BE2C (cell line): Measurements from ENCODE around the gene GPLD1.

ENCODE experiments used
- DNase-seq: peaks from one replicate; pipeline ENCODE4 v3.0.0-alpha.2; 2020
- H3K27me3 ChIP-seq: fragments of 250-450 bp; sonication (Bioruptor Pico); 2 replicates; pipeline ENCODE4 v1.5.1; 2020; ENCODE audit warnings: mild to moderate bottlenecking
- H3K36me3 ChIP-seq: fragments of 250-450 bp; sonication (Bioruptor Pico); 2 replicates; pipeline ENCODE4 v1.5.1; 2020; ENCODE audit warnings: mild to moderate bottlenecking
- H3K4me1 ChIP-seq: fragments of 250-450 bp; sonication (Bioruptor Pico); 2 replicates; pipeline ENCODE4 v1.5.1; 2020
- H3K4me3 ChIP-seq: 2 replicates; pipeline ENCODE4 v1.5.1; 2011; ENCODE audit warnings: low read depth, low read length
- H3K9me3 ChIP-seq: fragments of 250-450 bp; sonication (Bioruptor Pico); 2 replicates; pipeline ENCODE4 v1.5.1; 2020
- CTCF ChIP-seq: IDR thresholded peaks from 2 replicates; pipeline ENCODE4 v1.5.1; 2012; ENCODE audit warnings: mild to moderate bottlenecking, low read depth, low read length

The GPLD1 gene

GRCh38 chr6:24534329-24534728 is 45.0 kb upstream of the GPLD1 start:
- no peak overlapping the region for H3K4me3 ChIP-seq
- H3K27me3 ChIP-seq: no peaks in the 10 kb centered on the region
- H3K36me3 ChIP-seq: no peaks in the 10 kb centered on the region
- H3K9me3 ChIP-seq: no peaks in the 10 kb centered on the region
- DNase-seq: no peak
- TF ChIP-seq CTCF: no peak
- peaks cover 4% of the 10 kb centered on the region; the same call in 1 of the 2 replicates for H3K4me1 ChIP-seq

GRCh38 chr6:24529985-24530384 is 40.6 kb upstream of the GPLD1 start:
- H3K27me3 ChIP-seq: no peaks in the 10 kb centered on the region
- no peak overlapping the region for H3K4me3 ChIP-seq
- H3K4me1 ChIP-seq: peaks cover 4% of the 10 kb centered on the region; the same call in 1 of the 2 replicates
- no peak for DNase-seq
- no peak for TF ChIP-seq CTCF
- no peaks in the 10 kb centered on the region for H3K9me3 ChIP-seq
- no peaks in the 10 kb centered on the region for H3K36me3 ChIP-seq

GRCh38 chr6:24524805-24525204 is 35.4 kb upstream of the GPLD1 start:
- H3K36me3 ChIP-seq: no peaks in the 10 kb centered on the region
- no peak overlapping the region for H3K4me3 ChIP-seq
- H3K4me1 ChIP-seq: peaks cover 2% of the 10 kb centered on the region; the same call in 1 of the 2 replicates
- peak; percentile 75 for TF ChIP-seq CTCF
- no peaks in the 10 kb centered on the region for H3K9me3 ChIP-seq
- DNase-seq: peak; percentile 40
- H3K27me3 ChIP-seq: no peaks in the 10 kb centered on the region

GRCh38 chr6:24524329-24524728 is 35.0 kb upstream of the GPLD1 start:
- no peak overlapping the region for H3K4me3 ChIP-seq

GRCh38 chr6:24522228-24523176 is 33.1 kb upstream of the GPLD1 start:
- no peak for TF ChIP-seq CTCF
- no peak for DNase-seq
- Histone ChIP-seq H3K27me3 (no peaks in the 10 kb centered on the region), H3K36me3 (no peaks in the 10 kb centered on the region), H3K9me3 (no peaks in the 10 kb centered on the region), H3K4me1 (peaks cover 2% of the 10 kb centered on the region; the same call in 1 of the 2 replicates), H3K4me3 (no peak overlapping the region)

More at GRCh38 chr6:24524329-24524728, 35.0 kb upstream of the GPLD1 start:
- Histone ChIP-seq H3K27me3 (no peaks in the 10 kb centered on the region), H3K36me3 (no peaks in the 10 kb centered on the region), H3K4me1 (peaks cover 2% of the 10 kb centered on the region; the same call in 1 of the 2 replicates), H3K9me3 (no peaks in the 10 kb centered on the region)
- DNase-seq: no peak
- TF ChIP-seq CTCF: no peak
